ENCODE results near the gene FOXL3. TPM values are rescaled to one million over a fixed set of nuclear protein-coding genes. Genes with fewer than 3 reads are reported as not detected.
"Not testable (repeated sequence)": the region's sequence is repeated elsewhere in the genome, so short reads cannot be mapped to it uniquely, and the experiment has no call there.

The FOXL3 gene
- total RNA-seq, 1 experiment from 2014 or later, result not detected

- H3K4me1 ChIP-seq (ENCODE audit: control insufficient read depth, insufficient read depth, low read length), result no peaks in the 10 kb centered on the region; the same call in 1 of the 2 replicates
- BruUV-seq (replicated peaks), result no TSS peak
- no peaks in the 10 kb centered on the region for H3K9me3 ChIP-seq (ENCODE audit: control insufficient read depth, insufficient read depth, low read depth, low read length)
- ATAC-seq (no peak), DNase-seq (ENCODE audit: low read depth, low spot score) (no peak)
- in situ Hi-C loops (cut with HindIII; ENCODE audit: low pct_unique_long_range_greater_than_20kb, low sequenced_read_pairs), result loop anchor here (10.0 kb wide), 1 partner anchor 160 kb away; no protein-coding TSS in a partner anchor
- TF ChIP-seq SIN3A (IDR thresholded peaks at IDR 0.05; ENCODE audit: borderline replicate concordance, insufficient read depth, low read depth, low read length) (no peak), TCF7L2 (IDR thresholded peaks at IDR 0.05; ENCODE audit: low read depth, low read length) (no peak), POLR2AphosphoS5 (IDR thresholded peaks at IDR 0.05; ENCODE audit: low read depth, low read length) (no peak), CTCF (IDR thresholded peaks at IDR 0.05) (no peak), REST (IDR thresholded peaks at IDR 0.05; ENCODE audit: insufficient read depth in 1 of 2, low read depth in 2 of 2, low read length in 1 of 2) (no peak)
- no peak overlapping the region for H3K27ac ChIP-seq (ENCODE audit: low read length)
- ChIA-PET POLR2A (no interaction called here), CTCF (no interaction called here)
- H3K27me3 ChIP-seq (ENCODE audit: control insufficient read depth, insufficient read depth, low read length), result no peaks in the 10 kb centered on the region; the same call in 1 of the 2 replicates
- H3K4me3 ChIP-seq (ENCODE audit: low read depth in 2 of 2, low read length in 2 of 2), result no peak overlapping the region
- no peaks in the 10 kb centered on the region for H3K36me3 ChIP-seq (ENCODE audit: control insufficient read depth, insufficient read depth, low read length)
- intact Hi-C loops (cut with micrococcal nuclease; ENCODE audit: unreplicated experiment), result loop anchor here (5.0 kb wide), 1 partner anchor 303 kb away; no protein-coding TSS in a partner anchor
Observed at GRCh38 chr7:334618-335357, 44.8 kb downstream of the FOXL3 start.

- H3K27me3 ChIP-seq (ENCODE audit: control insufficient read depth, insufficient read depth, low read length), result no peaks in the 10 kb centered on the region; the same call in 1 of the 2 replicates
- no peak overlapping the region for H3K4me3 ChIP-seq (ENCODE audit: low read depth in 2 of 2, low read length in 2 of 2)
- BruUV-seq (replicated peaks), result no TSS peak
- TF ChIP-seq TCF7L2 (IDR thresholded peaks at IDR 0.05; ENCODE audit: low read depth, low read length), result no peak
- no peak for TF ChIP-seq POLR2AphosphoS5 (IDR thresholded peaks at IDR 0.05; ENCODE audit: low read depth, low read length)
- no peak for TF ChIP-seq CTCF (IDR thresholded peaks at IDR 0.05)
- no peak for TF ChIP-seq SIN3A (IDR thresholded peaks at IDR 0.05; ENCODE audit: borderline replicate concordance, insufficient read depth, low read depth, low read length)
- no peak for TF ChIP-seq REST (IDR thresholded peaks at IDR 0.05; ENCODE audit: insufficient read depth in 1 of 2, low read depth in 2 of 2, low read length in 1 of 2)
- intact Hi-C loops (cut with micrococcal nuclease; ENCODE audit: unreplicated experiment) (no loop called here), in situ Hi-C loops (cut with HindIII; ENCODE audit: low pct_unique_long_range_greater_than_20kb, low sequenced_read_pairs) (loop anchor here (10.0 kb wide), 1 partner anchor 159 kb away; no protein-coding TSS in a partner anchor)
- no peaks in the 10 kb centered on the region for H3K36me3 ChIP-seq (ENCODE audit: control insufficient read depth, insufficient read depth, low read length)
- ChIA-PET CTCF (no interaction called here), POLR2A (no interaction called here)
- H3K9me3 ChIP-seq (ENCODE audit: control insufficient read depth, insufficient read depth, low read depth, low read length), result no peaks in the 10 kb centered on the region
- H3K4me1 ChIP-seq (ENCODE audit: control insufficient read depth, insufficient read depth, low read length), result no peaks in the 10 kb centered on the region; the same call in 1 of the 2 replicates
- H3K27ac ChIP-seq (ENCODE audit: low read length), result no peak overlapping the region
- ATAC-seq, result no peak
- no peak for DNase-seq (ENCODE audit: low read depth, low spot score)
Observed at GRCh38 chr7:335358-336148, 45.6 kb downstream of the FOXL3 start.

GRCh38 chr7:336149-336533, 46.2 kb downstream of the FOXL3 start:
- H3K27me3 ChIP-seq (ENCODE audit: control insufficient read depth, insufficient read depth, low read length); H3K4me3 ChIP-seq (ENCODE audit: low read depth in 2 of 2, low read length in 2 of 2); POLR2A ChIA-PET; H3K4me1 ChIP-seq (ENCODE audit: control insufficient read depth, insufficient read depth, low read length); intact Hi-C loops (cut with micrococcal nuclease; ENCODE audit: unreplicated experiment); ATAC-seq; DNase-seq (ENCODE audit: low read depth, low spot score); CTCF ChIA-PET; H3K27ac ChIP-seq (ENCODE audit: low read length); H3K9me3 ChIP-seq (ENCODE audit: control insufficient read depth, insufficient read depth, low read depth, low read length); BruUV-seq (replicated peaks); H3K36me3 ChIP-seq (ENCODE audit: control insufficient read depth, insufficient read depth, low read length): not testable (repeated sequence)
- in situ Hi-C loops (cut with HindIII; ENCODE audit: low pct_unique_long_range_greater_than_20kb, low sequenced_read_pairs), result loop anchor here (10.0 kb wide), 1 partner anchor 159 kb away; no protein-coding TSS in a partner anchor

Measured in Panc1 (cell line).